GM21528 (cell line): ENCODE measurements around the gene GTF2H1.
A peak's percentile ranks its signal among the peaks of the same experiment; 100 is the strongest.
"Not testable (repeated sequence)": the region's sequence is repeated elsewhere in the genome, so short reads cannot be mapped to it uniquely, and the experiment has no call there.

Experiments
- ATAC-seq: cut with Tn5 transposase; IDR thresholded peaks from one replicate; pipeline ENCODE4 v1.9.1; 2021; ENCODE audit warnings: mild to moderate bottlenecking, moderate library complexity; ENCODE audit not compliant: unreplicated experiment, low FRiP score

Gene GTF2H1

DNA sequence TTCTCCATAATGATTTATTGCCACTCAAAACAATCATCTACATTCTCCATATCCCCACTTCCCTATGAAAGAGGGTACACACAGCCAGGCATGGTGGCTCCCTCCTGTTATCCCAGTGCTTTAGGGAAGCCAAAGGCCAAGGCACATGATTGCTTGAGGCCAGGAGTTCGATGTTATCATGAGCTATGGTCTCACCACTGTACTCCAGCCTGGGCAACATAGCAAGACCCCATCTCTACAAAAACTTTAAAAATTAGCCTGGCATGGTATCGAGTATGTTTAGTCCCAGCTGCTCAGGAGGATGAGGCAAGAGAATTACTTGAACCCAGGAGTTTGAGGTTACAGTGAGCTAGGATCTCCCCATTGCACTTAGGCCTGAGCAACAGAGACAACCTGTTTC lies 6.5 kb upstream of the GTF2H1 start:
- ATAC-seq: no peak

GRCh38 chr11:18317551-18317950 lies 4.8 kb upstream of the GTF2H1 start:
- no peak for ATAC-seq

GRCh38 chr11:18319914-18320313 lies 2.5 kb upstream of the GTF2H1 start:
- no peak for ATAC-seq

DNA sequence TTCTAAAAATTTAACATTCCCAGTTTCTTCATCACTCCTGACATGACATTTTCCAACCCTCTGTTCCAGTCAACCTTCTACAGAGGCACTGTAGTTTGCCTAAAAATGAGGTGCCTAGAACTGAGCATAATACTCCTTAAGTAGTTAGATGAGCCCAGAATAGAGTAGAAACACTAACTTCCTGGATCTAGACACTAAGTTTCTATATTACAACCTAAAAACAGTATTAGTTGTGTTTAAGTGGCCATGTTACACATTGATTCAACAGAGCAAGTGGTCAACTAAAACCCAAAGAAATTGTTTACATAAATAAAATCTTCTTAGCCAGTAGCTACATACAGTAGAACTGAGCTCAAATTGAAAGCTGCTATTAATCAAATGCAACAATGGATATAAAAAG lies 1.8 kb upstream of the GTF2H1 start:
- ATAC-seq: no peak

- ATAC-seq: peak; percentile 6
Observed at GRCh38 chr11:18321578-18321968, 794 bp upstream of the GTF2H1 start.

DNA sequence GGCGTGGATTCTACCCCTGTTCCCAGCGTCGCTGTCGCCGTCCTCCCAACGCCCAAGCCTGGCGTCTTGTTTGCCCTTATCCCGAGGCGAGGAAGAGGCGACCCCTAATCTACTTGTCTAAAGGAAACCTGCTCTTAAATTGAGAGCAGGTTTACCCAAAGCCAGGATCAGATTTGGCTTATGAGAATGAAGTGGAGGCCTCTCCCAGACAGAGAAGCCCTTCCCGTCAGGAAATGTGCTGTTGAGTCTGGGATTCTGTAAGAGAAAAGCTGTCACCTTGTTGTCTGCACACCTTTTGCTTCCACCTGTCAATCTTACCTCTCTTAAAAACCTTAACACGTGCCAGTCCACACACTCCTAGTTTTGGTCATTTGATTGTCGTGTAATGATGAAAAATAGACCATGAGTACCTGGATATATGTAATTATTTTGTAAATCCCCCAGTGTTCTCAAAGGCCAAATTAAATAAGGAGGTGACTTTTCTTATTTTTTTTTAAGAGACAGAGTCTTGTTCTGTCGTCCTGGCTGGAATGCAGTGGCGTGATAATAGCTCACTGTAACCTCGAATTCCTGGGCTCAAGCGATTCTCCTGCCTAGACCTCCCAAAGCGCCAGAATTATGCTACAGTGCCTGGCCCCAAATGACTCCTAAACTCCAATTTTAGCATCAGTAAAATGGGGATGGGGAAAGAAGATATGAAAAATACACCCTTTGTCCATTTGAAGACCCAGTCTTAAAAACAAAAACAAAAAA lies 627 bp downstream of the GTF2H1 start:
- no peak for ATAC-seq

DNA sequence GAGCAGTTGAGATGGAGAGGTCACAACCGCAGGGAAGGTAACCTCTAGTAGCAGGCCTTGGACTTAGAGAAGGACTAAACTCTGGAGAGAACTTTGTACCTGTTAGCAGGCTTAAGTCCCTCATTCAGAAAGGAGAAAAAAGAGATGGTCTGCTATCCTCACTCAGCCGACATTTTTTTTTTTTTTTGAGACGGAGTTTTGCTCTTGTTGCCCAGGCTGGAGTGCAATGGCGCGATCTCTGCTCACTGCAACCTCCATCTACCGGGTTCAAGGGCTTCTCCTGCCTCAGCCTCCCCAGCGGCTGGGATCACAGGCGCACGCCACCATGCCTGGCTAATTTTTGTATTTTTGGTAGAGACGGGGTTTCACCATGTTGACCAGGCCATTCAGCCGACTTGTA lies 1.5 kb downstream of the GTF2H1 start:
- not testable (repeated sequence) for ATAC-seq

DNA sequence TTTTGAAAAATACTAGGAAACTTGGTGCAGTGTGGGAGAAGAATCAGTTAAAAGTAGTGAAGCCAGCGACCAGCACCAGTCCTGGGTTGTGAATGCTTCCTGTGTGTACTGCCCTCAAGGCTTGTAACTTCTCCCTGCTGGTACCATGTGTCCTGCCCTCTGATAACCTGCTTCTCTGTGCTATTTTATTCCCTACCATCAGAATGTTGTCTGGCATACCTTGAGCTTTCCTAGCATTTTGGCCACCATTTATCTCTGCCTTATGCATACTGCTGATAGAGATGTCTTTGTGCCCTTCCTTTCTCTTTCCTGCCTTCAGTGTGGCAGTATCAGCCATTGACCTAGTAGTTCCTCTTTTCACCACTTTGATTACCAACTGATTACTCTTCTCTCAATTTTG lies 2.0 kb downstream of the GTF2H1 start:
- no peak for ATAC-seq

DNA sequence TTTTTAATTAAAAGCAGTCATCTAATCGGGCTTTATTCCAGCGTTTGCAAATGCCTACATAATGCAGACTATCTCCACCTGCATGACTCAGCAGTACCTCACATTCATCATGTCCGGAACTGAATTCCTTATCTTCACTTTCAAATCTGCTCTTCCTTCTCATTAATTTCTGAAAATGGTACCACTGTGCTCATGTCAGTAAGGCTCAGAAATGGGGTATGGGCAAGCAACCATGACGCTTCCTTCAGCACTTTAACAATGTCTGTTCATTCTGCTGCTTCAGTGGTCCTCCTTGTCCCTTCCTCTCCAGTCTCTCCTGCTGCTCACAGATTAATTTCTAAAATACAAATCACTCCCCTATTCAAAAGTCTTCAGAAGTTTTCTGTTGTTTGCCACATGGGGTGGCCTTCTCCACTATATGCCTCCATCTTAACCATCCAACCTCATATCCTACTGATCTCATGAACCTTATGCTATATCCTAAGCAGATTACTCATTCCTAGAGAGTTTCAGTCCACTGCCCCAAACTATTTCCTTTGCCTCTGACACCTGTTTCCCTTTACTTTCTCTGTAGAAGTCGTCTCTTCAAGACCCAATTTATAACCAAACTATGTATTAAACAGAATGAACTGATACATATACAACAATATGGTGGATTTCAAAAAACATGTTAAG lies 7.0 kb downstream of the GTF2H1 start:
- ATAC-seq: no peak

GRCh38 chr11:18330921-18331320 lies 8.6 kb downstream of the GTF2H1 start:
- ATAC-seq: no peak

DNA sequence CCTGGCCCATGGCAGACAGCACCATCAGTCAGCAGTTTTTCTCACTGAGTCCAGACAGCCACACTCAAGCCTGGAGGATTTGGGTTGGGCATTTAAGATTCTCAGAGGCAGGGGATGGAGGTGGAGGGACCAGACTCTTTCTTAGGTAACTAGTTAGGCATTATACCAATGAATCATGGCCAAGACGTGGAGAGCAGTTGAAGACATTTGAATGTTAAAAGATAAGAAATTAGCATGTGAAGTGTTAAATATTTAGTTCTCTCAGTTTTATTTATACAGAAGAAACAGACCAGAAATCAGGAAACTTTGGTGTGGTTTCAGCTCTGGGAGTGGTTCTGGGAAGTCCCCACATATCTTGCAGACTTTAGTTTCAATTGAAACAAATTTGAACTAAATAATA lies 9.9 kb downstream of the GTF2H1 start:
- ATAC-seq: no peak

DNA sequence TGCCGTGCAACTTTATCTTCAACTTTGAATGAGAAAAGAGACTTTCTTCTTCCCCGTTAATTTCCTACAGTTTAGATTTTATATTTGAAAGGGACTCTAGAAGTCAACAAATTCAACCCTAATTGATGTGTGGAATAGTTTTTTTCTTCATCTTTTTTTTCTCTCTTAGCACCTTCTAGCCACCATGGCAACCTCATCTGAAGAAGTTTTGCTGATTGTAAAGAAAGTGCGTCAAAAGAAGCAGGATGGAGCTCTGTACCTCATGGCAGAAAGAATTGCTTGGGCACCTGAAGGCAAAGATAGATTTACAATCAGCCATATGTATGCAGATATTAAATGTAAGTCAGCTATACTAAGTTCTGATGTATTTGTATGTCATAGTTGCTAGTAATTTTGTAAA lies 10.5 kb downstream of the GTF2H1 start:
- ATAC-seq: no peak

DNA sequence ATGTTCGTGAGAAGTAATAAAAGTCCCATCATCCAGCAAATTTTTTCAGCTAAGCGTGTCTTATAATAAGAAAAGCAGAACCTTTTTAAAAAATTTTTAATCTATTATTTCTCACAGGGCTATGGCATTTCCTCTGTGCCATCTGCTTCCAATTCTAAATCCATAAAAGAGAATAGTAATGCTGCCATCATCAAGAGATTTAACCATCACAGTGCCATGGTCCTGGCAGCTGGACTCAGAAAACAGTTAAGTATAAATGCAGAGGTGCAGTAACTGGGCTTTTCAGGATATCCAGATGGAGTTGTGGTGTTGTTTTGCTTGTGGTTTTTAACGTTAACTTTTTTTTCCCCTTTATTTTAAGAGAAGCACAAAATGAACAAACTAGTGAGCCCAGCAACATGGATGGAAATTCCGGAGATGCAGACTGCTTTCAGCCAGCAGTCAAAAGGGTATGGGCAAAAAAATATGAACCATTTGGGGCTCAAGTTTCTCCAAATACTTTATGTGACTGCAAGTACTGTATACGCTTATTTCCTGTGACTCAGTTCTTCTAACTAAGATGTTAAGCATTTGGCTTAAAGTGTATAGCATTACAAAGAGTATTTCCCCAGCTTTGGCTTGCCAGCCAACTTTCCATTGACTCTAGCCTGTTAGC lies 25.2 kb downstream of the GTF2H1 start:
- ATAC-seq: no peak

DNA sequence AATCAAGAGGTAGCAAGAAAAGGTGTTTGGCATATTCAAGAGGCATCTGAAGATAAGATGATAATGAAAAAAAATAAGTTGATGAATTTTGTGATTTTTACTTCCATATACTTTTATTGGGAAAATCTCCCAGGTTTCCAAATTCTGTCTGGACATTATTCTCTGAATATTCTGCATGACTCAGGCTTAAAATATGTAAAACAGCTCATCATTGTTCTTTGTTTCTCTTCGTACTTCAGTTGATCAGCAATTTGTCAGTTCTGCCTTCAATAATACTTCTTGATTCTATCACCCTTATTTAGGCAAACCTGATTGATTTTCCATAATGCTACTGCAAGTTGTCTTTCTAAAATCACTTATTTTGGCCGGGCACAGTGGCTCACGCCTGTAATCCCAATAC lies 30.2 kb downstream of the GTF2H1 start:
- ATAC-seq: no peak

DNA sequence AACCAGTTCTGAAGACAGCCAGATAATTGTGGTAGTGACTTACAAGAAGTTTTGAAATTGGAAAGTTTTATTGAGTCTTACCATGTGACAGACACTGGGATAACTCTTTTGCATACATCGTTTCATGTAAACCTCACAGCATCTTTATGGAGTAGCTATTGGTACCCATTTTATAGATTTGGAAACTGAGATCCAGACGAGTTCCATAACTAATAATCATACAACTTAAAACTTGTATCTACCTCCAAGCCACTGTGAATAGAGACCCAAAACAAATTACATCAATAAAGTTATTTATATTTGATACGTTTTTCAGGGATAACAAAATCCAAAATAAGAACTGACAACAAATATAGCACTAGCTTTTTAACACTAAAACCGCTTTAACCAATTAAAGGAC lies 36.3 kb downstream of the GTF2H1 start:
- ATAC-seq: no peak

DNA sequence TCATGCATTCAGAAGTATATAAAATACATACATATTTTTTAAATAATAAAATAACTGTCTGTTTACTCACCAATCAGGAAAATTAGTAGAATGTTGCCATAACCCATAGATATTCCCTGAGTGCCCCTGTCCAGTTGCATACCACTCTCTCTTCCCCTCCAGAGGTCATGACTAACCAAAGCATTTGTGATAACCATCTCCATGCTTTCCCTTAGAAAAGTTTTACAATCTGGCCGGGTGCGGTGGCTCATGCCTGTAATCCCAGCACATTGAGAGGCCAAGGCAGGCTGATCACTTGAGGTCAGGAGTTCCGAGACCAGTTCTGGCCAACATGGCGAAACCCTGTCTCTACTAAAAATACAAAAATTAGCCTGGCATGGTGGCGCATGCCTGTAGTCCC lies 38.8 kb downstream of the GTF2H1 start:
- no peak for ATAC-seq

DNA sequence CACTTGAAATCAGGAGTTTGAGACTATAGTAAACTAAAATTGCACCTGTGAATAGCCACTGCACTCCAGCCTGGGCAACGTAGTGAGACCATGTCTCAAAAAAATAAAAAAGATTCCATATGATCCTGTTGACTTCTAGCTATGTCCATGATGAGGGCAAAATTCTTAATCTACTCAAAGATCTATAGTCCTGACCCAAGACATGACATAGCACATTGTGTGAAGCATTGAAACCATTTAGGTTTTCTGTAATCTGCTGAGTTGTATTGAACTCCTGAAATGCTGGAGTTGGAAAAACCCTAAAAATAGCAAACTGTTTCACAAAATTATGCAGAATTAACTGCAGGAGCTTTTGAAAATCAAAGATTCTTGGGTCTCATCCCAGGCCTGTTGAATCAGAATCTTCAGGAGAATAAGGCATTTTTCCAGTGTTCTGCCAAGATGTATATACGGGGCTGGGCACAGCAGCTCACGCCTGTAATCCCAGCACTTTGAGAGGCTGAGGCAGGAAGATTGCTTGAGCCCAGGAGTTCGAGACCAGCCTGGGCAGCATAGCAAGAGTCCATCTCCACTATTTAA lies 42.2 kb downstream of the GTF2H1 start:
- ATAC-seq: no peak

DNA sequence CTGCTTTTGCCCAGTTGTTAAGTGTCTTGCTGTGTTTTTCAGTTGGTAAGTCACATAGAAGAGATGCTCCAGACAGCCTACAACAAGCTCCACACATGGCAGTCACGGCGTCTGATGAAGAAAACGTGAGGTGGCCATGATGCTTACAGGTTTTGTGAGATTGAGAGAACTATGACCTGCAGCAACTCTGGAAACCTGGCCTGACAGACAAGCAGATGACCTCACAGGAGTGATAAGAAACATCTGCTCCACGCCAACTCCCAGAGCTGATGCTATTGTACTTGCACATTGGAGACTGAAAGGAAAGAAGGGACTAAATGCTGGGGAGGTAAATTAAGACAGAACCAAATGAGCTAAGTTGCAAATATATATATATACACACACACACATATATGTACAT lies 43.4 kb downstream of the GTF2H1 start:
- ATAC-seq: no peak

DNA sequence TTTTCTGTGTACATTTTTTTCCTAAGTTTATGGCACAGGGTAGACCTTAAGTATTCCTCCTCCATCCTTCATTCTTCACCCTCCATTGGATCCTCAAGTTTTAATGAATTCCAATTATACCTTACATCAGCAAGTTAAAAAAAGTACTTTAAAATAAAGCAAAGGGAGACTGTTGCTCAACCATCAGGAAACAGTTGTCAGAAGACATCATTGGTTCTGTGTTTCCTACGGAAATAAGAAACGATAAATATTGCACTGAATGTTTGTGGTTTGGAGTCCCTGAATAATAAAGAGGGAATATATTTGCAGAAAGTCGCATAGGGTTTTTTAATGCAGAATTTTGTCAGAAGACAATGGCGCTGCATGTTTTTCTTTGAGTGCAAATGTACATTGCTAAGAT lies 43.9 kb downstream of the GTF2H1 start:
- no peak for ATAC-seq

- ATAC-seq: no peak
Observed at GRCh38 chr11:18367431-18367830, 45.1 kb downstream of the GTF2H1 start.

- ATAC-seq: no peak
Observed at GRCh38 chr11:18368221-18368620, 45.9 kb downstream of the GTF2H1 start.
